Hepatocyte (in vitro differentiated cells): ENCODE measurements around the gene SENP7. TPM values are rescaled to one million over a fixed set of nuclear protein-coding genes. Genes with fewer than 3 reads are reported as not detected.

ENCODE experiments used
- DNase-seq: peaks from one replicate; pipeline ENCODE4 v3.0.0-alpha.2; 2016; ENCODE audit warnings: low spot score
- H2AFZ ChIP-seq: fragments of 200-600 bp; sonication (generic); 2 replicates; pipeline ENCODE4 v1.6.0; 2016; ENCODE audit warnings: antibody characterized with exemption, mild to moderate bottlenecking
- H3K27ac ChIP-seq: fragments of 200-600 bp; sonication (generic); 2 replicates; pipeline ENCODE4 v1.5.1; 2016; ENCODE audit warnings: mild to moderate bottlenecking
- H3K27me3 ChIP-seq: fragments of 200-600 bp; sonication (generic); 2 replicates; pipeline ENCODE4 v1.6.1; 2016
- H3K36me3 ChIP-seq: fragments of 200-600 bp; sonication (generic); replicated peaks from 2 replicates; pipeline ENCODE4 v1.5.1; 2016; ENCODE audit warnings: low read depth; ENCODE audit not compliant: insufficient read depth
- H3K4me1 ChIP-seq: fragments of 200-600 bp; sonication (generic); 2 replicates; pipeline ENCODE4 v1.5.1; 2016; ENCODE audit warnings: mild to moderate bottlenecking, moderate library complexity; ENCODE audit not compliant: insufficient read depth
- H3K4me2 ChIP-seq: fragments of 200-600 bp; sonication (generic); 2 replicates; pipeline ENCODE4 v1.6.0; 2016
- H3K4me3 ChIP-seq: fragments of 200-600 bp; sonication (generic); 2 replicates; pipeline ENCODE4 v1.5.1; 2016; ENCODE audit warnings: mild to moderate bottlenecking
- H3K79me2 ChIP-seq: fragments of 200-600 bp; sonication (generic); 2 replicates; pipeline ENCODE4 v1.6.0; 2017; ENCODE audit warnings: mild to moderate bottlenecking
- H3K9me2 ChIP-seq: fragments of 200-600 bp; sonication (generic); replicated peaks from 2 replicates; pipeline ENCODE4 v1.6.0; 2017; ENCODE audit warnings: mild to moderate bottlenecking; ENCODE audit not compliant: insufficient read depth
- H3K9me3 ChIP-seq: fragments of 200-600 bp; sonication (generic); 2 replicates; pipeline ENCODE4 v1.5.1; 2016; ENCODE audit warnings: low read depth, mild to moderate bottlenecking
- H4K20me1 ChIP-seq: fragments of 200-600 bp; sonication (generic); 2 replicates; pipeline ENCODE4 v1.6.0; 2016; ENCODE audit warnings: mild to moderate bottlenecking; ENCODE audit not compliant: insufficient read depth, poor library complexity, severe bottlenecking
- EZH2 ChIP-seq: fragments of 200-600 bp; sonication (generic); IDR thresholded peaks from 2 replicates; pipeline ENCODE4 v1.6.1; 2016; ENCODE audit warnings: antibody characterized with exemption, mild to moderate bottlenecking, borderline replicate concordance
- EZH2phosphoT487 ChIP-seq: fragments of 200-600 bp; sonication (generic); IDR thresholded peaks from one replicate; pipeline ENCODE4 v1.6.1; 2018; ENCODE audit warnings: antibody characterized with exemption, mild to moderate bottlenecking, low read depth, moderate library complexity; ENCODE audit not compliant: unreplicated experiment, severe bottlenecking
- WGBS: methylation state at CpG from one replicate; pipeline ENCODE4 v1.1.6; 2016; ENCODE audit warnings: low lambda C conversion rate; ENCODE audit errors: missing lambda C conversion rate; 5-methylcytosine and 5-hydroxymethylcytosine counted together
- polyA plus RNA-seq: library from polyadenylated mRNA; unstranded; fragments of >200 nt; fragmentation: Nextera tagmentation; extraction: Ambion mirVana; gene quantifications from 2 replicates; pipeline ENCODE4 v1.2.1, GENCODE V29; 2016
- total RNA-seq: library from RNA; depleted of rRNA; stranded (reverse); fragments of >200 nt; gene quantifications from 2 replicates; pipeline ENCODE4 v1.2.3, GENCODE V29; 2014
- TF ChIP-seq, protein P1 (sequence below): fragments of 200-600 bp; sonication (generic); IDR thresholded peaks from 2 replicates; pipeline ENCODE4 v1.5.1; 2016; ENCODE audit warnings: antibody characterized with exemption, mild to moderate bottlenecking; ENCODE audit not compliant: poor library complexity

The SENP7 gene
- total and polyA plus RNA-seq, 2 experiments from 2014 or later = 7.7 to 40.9 TPM

DNA sequence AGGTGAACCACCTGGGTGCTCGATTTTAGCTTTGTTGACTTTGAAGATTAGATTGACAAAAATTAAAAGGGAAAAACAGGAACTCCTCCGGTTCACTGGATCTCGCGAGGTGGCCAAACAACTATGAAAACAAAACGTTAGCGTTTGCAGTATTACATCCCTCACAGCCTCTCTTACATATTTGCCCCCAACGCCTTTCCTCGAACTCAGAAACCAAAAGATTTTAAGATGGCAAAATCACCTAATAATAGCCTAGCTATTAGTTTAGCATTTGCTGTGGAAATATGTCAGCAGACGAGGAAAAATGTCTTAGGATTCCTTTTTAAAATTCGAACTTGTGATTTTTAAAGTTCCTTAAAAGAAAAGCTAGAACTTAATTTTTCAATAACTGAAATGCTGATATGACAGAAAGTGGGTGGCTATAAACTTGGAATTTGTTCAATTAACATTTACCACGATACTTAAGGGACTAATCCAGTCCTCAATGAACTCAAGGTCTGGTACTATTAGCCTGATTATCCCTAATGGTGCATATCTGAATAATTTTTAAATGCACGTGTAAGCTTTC lies 491 bp upstream of the SENP7 start:
- Histone ChIP-seq H3K79me2 (peaks cover 30% of the 10 kb centered on the region), H3K4me2 (peak overlapping the region; percentile 77), H3K4me3 (peak overlapping the region; percentile 24), H3K9me3 (no peaks in the 10 kb centered on the region), H3K9me2 (no peaks in the 10 kb centered on the region), H3K4me1 (peaks cover 3% of the 10 kb centered on the region), H4K20me1 (no peaks in the 10 kb centered on the region), H3K27ac (peak overlapping the region; percentile 91), H3K27me3 (no peaks in the 10 kb centered on the region), H2AFZ (peak overlapping the region; percentile 65), H3K36me3 (no peaks in the 10 kb centered on the region)
- WGBS = 41% methylated on average over 12 of the region's 12 CpGs
- DNase-seq = no peak
- TF ChIP-seq EZH2phosphoT487 = no peak
- TF ChIP-seq EZH2 = no peak
- TF ChIP-seq, protein P1, sequence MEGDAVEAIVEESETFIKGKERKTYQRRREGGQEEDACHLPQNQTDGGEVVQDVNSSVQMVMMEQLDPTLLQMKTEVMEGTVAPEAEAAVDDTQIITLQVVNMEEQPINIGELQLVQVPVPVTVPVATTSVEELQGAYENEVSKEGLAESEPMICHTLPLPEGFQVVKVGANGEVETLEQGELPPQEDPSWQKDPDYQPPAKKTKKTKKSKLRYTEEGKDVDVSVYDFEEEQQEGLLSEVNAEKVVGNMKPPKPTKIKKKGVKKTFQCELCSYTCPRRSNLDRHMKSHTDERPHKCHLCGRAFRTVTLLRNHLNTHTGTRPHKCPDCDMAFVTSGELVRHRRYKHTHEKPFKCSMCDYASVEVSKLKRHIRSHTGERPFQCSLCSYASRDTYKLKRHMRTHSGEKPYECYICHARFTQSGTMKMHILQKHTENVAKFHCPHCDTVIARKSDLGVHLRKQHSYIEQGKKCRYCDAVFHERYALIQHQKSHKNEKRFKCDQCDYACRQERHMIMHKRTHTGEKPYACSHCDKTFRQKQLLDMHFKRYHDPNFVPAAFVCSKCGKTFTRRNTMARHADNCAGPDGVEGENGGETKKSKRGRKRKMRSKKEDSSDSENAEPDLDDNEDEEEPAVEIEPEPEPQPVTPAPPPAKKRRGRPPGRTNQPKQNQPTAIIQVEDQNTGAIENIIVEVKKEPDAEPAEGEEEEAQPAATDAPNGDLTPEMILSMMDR = no peak

- WGBS = under 1% methylated on average over 9 of the region's 9 CpGs
- Histone ChIP-seq H2AFZ (peak overlapping the region; percentile 93), H3K27me3 (no peaks in the 10 kb centered on the region), H4K20me1 (no peaks in the 10 kb centered on the region), H3K4me1 (peaks cover 3% of the 10 kb centered on the region), H3K36me3 (no peaks in the 10 kb centered on the region), H3K27ac (peak overlapping the region; percentile 91), H3K4me3 (peak overlapping the region; percentile 78), H3K9me3 (no peaks in the 10 kb centered on the region), H3K79me2 (peaks cover 40% of the 10 kb centered on the region), H3K9me2 (no peaks in the 10 kb centered on the region), H3K4me2 (peak overlapping the region; percentile 79)
- no peak for DNase-seq
- TF ChIP-seq EZH2phosphoT487 (no peak), EZH2 (no peak)
- TF ChIP-seq, protein P1 = no peak
Observed at GRCh38 chr3:101512396-101512645, 691 bp downstream of the SENP7 start.

GRCh38 chr3:101509811-101510210 lies 3.2 kb downstream of the SENP7 start:
- no peaks in the 10 kb centered on the region for H4K20me1 ChIP-seq
- H3K9me3 ChIP-seq = no peaks in the 10 kb centered on the region
- no peak for DNase-seq
- H3K27ac ChIP-seq = no peak overlapping the region
- H3K36me3 ChIP-seq = no peaks in the 10 kb centered on the region
- H3K4me2 ChIP-seq = peak overlapping the region; percentile 3
- peaks cover 59% of the 10 kb centered on the region for H3K79me2 ChIP-seq
- no peaks in the 10 kb centered on the region for H3K9me2 ChIP-seq
- H2AFZ ChIP-seq = no peak overlapping the region
- H3K4me3 ChIP-seq = no peak overlapping the region
- WGBS = 61% methylated on average over 3 of the region's 3 CpGs
- TF ChIP-seq, protein P1 = no peak
- TF ChIP-seq EZH2phosphoT487 = no peak
- no peak for TF ChIP-seq EZH2
- H3K4me1 ChIP-seq = peaks cover 3% of the 10 kb centered on the region
- no peaks in the 10 kb centered on the region for H3K27me3 ChIP-seq

DNA sequence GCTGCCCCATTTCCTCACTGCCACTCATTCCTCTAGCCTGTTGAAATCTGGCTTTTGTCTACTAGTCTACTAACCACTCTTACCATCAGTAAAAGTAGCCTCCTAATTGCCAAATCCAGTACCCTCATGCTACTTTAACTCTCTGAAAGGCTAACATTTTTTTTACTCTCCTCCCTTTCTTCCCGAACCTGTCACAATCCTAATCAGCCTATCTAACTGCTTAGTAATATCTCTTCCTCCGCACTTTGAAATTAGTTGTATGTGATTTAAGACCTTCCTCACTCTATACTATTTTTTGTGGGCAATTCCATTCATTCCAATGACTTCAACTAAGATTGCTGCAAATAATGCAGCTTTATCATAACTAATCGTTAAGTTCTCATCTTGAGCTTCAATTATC lies 3.7 kb downstream of the SENP7 start:
- H4K20me1 ChIP-seq = no peaks in the 10 kb centered on the region
- no peak overlapping the region for H3K4me2 ChIP-seq

More for the DNA sequence above, 3.7 kb downstream of the SENP7 start:
- no peak overlapping the region for H3K27ac ChIP-seq
- H3K9me3 ChIP-seq = no peaks in the 10 kb centered on the region
- peaks cover 3% of the 10 kb centered on the region for H3K4me1 ChIP-seq
- H2AFZ ChIP-seq = no peak overlapping the region
- 75% methylated on average over 3 of the region's 3 CpGs for WGBS
- H3K4me3 ChIP-seq = no peak overlapping the region
- H3K27me3 ChIP-seq = no peaks in the 10 kb centered on the region
- H3K36me3 ChIP-seq = no peaks in the 10 kb centered on the region
- H3K9me2 ChIP-seq = no peaks in the 10 kb centered on the region
- DNase-seq = no peak
- peaks cover 64% of the 10 kb centered on the region for H3K79me2 ChIP-seq
- TF ChIP-seq EZH2phosphoT487 = no peak
- TF ChIP-seq EZH2 = no peak
- TF ChIP-seq, protein P1 = no peak
